Stimulated activated naive CD8-positive, alpha-beta T cell treated with anti-CD3 and anti-CD28 coated beads, Interleukin-15, amount 100 ng/mL, for 72 hours (primary cell): ENCODE measurements around the gene OPA3.
A peak's percentile ranks its signal among the peaks of the same experiment; 100 is the strongest.

Experiments used
- ATAC-seq: fragments of 150-1000 bp; cut with Tn5 transposase; 2 replicates; pipeline ENCODE4 v1.10.0; 2021; ENCODE audit warnings: mild to moderate bottlenecking, moderate library complexity
- DNase-seq, 2 donors: peaks; one replicate each; pipeline ENCODE4 v3.0.0; 2021 to 2022
- H3K27ac Mint-ChIP-seq, 2 donors: one replicate each; pipeline ENCODE4 v1.8.0; 2022; ENCODE audit warnings: mild to moderate bottlenecking in 2 of 2, mixed read lengths in 2 of 2, moderate library complexity in 2 of 2
- H3K27me3 Mint-ChIP-seq: one replicate; pipeline ENCODE4 v1.8.0; 2022; ENCODE audit warnings: mixed read lengths
- H3K4me1 Mint-ChIP-seq: one replicate; pipeline ENCODE4 v1.8.0; 2022; ENCODE audit warnings: mild to moderate bottlenecking, mixed read lengths
- H3K4me3 Mint-ChIP-seq, 2 donors: one replicate each; pipeline ENCODE4 v1.8.0; 2022; ENCODE audit warnings: mild to moderate bottlenecking in 2 of 2, mixed read lengths in 2 of 2, moderate library complexity in 1 of 2
- H3K9me3 Mint-ChIP-seq, 2 donors: one replicate each; pipeline ENCODE4 v1.8.0; 2022; ENCODE audit warnings: mixed read lengths in 2 of 2

Gene OPA3

GRCh38 chr19:45560038-45560437 lies 24.6 kb downstream of the OPA3 start:
- H3K9me3 Mint-ChIP-seq: no peaks in the 10 kb centered on the region
- ATAC-seq (no peak), DNase-seq (no peak)
- H3K27ac Mint-ChIP-seq: peak overlapping the region in 1 of 2 donors; percentile 14
- no peaks in the 10 kb centered on the region for H3K27me3 Mint-ChIP-seq
- H3K4me3 Mint-ChIP-seq: no peak overlapping the region
- peaks cover 65% of the 10 kb centered on the region for H3K4me1 Mint-ChIP-seq

DNA sequence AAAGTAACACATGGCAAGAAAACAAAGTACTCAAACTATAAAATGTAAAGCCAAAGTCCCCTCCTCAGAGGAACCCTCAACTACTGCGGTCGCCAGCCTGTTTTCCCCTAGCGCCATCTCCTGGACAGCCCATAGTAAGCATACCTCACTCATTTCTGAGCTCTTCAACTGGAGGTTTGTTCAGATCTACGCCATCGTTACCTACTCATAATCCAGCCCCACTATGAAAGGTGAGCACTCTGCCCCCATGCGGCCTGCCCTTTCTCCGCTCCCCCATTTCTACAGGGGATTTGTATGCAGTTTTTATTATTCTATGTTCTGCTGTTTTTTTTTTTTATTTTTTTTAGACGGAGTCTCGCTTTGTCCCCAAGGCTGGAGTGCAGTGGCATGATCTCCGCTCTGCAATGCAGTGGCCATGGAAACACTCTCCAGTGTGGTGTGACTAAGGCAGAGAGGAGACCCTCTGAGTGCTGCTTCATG lies 26.2 kb downstream of the OPA3 start:
- Mint-ChIP-seq H3K4me1 (peaks cover 51% of the 10 kb centered on the region), H3K27me3 (no peaks in the 10 kb centered on the region), H3K9me3 (no peaks in the 10 kb centered on the region), H3K4me3 (no peak overlapping the region), H3K27ac (no peak overlapping the region)
- ATAC-seq: peak; percentile 99
- DNase-seq: peak; percentile 69 to 79

- no peak overlapping the region for H3K27ac Mint-ChIP-seq
- H3K4me3 Mint-ChIP-seq: no peak overlapping the region
- H3K27me3 Mint-ChIP-seq: no peaks in the 10 kb centered on the region
- ATAC-seq (no peak), DNase-seq (no peak)
- H3K4me1 Mint-ChIP-seq: peaks cover 41% of the 10 kb centered on the region
- no peaks in the 10 kb centered on the region for H3K9me3 Mint-ChIP-seq
These were observed 27.8 kb downstream of the OPA3 start for GRCh38 chr19:45556835-45557234.

GRCh38 chr19:45554481-45554880 lies 30.1 kb downstream of the OPA3 start:
- H3K27ac Mint-ChIP-seq: peak overlapping the region in 1 of 2 donors; percentile 19
- DNase-seq (no peak), ATAC-seq (no peak)
- no peak overlapping the region for H3K4me3 Mint-ChIP-seq
- H3K27me3 Mint-ChIP-seq: no peaks in the 10 kb centered on the region
- no peaks in the 10 kb centered on the region for H3K9me3 Mint-ChIP-seq
- H3K4me1 Mint-ChIP-seq: peaks cover 22% of the 10 kb centered on the region

- no peak for ATAC-seq
- no peak overlapping the region for H3K27ac Mint-ChIP-seq
- DNase-seq: no peak
- H3K9me3 Mint-ChIP-seq: no peaks in the 10 kb centered on the region
- no peaks in the 10 kb centered on the region for H3K27me3 Mint-ChIP-seq
- no peak overlapping the region for H3K4me3 Mint-ChIP-seq
- peaks cover 12% of the 10 kb centered on the region for H3K4me1 Mint-ChIP-seq
These were observed 31.1 kb downstream of the OPA3 start for GRCh38 chr19:45553464-45553863.

GRCh38 chr19:45547965-45548609 lies 36.5 kb downstream of the OPA3 start:
- H3K27ac Mint-ChIP-seq: no peak overlapping the region
- no peak overlapping the region for H3K4me3 Mint-ChIP-seq
- H3K9me3 Mint-ChIP-seq: no peaks in the 10 kb centered on the region
- ATAC-seq (no peak), DNase-seq (no peak)
- no peaks in the 10 kb centered on the region for H3K4me1 Mint-ChIP-seq
- no peaks in the 10 kb centered on the region for H3K27me3 Mint-ChIP-seq

DNA sequence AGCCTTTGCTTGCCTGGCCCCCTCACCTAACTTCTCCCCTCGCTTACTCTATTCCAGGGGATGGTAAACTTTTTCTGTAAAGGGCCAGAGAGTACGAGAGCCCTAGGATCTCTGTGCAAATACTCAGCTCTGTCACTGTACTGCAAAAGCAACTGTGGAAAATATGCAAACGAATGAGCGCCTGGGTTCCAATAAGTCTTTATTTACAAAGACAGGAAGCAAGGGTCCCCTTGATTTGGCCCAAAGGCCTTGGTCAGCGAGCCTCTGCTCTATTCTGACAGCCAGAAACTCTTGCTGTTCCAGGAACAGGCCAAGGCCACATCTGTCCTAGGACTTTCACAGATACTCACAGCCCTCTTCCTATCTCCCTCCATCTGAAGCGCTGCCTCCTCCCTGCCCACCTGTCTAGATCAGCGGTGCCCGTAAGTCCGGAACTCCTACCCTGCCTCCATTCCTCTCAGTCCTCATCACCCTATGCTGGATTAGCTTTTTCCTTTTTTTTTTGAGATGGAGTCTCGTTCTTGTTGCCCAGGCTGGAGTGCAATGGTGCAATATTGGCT lies 37.3 kb downstream of the OPA3 start:
- Mint-ChIP-seq H3K27ac (no peak overlapping the region), H3K9me3 (no peaks in the 10 kb centered on the region), H3K4me1 (no peaks in the 10 kb centered on the region), H3K4me3 (no peak overlapping the region), H3K27me3 (no peaks in the 10 kb centered on the region)
- ATAC-seq: no peak
- no peak for DNase-seq

GRCh38 chr19:45542234-45542668 lies 42.4 kb downstream of the OPA3 start:
- no peak for ATAC-seq
- no peak for DNase-seq
- H3K27me3 Mint-ChIP-seq: no peaks in the 10 kb centered on the region
- no peaks in the 10 kb centered on the region for H3K4me1 Mint-ChIP-seq
- H3K27ac Mint-ChIP-seq: no peak overlapping the region
- H3K9me3 Mint-ChIP-seq: peaks cover 0 to 7% of the 10 kb centered on the region in 2 donors
- no peak overlapping the region for H3K4me3 Mint-ChIP-seq

- DNase-seq (no peak), ATAC-seq (no peak)
- H3K4me3 Mint-ChIP-seq: no peak overlapping the region
- H3K27me3 Mint-ChIP-seq: no peaks in the 10 kb centered on the region
- H3K4me1 Mint-ChIP-seq: no peaks in the 10 kb centered on the region
- H3K27ac Mint-ChIP-seq: no peak overlapping the region
- H3K9me3 Mint-ChIP-seq: peaks cover 0 to 7% of the 10 kb centered on the region in 2 donors
These were observed 45.1 kb downstream of the OPA3 start for GRCh38 chr19:45539459-45539858.

GRCh38 chr19:45531349-45531748 lies 53.3 kb downstream of the OPA3 start:
- H3K27ac Mint-ChIP-seq: no peak overlapping the region
- H3K9me3 Mint-ChIP-seq: peaks cover 0 to 5% of the 10 kb centered on the region in 2 donors
- H3K4me3 Mint-ChIP-seq: no peak overlapping the region
- ATAC-seq: no peak
- no peak for DNase-seq
- peaks cover 22% of the 10 kb centered on the region for H3K4me1 Mint-ChIP-seq
- no peaks in the 10 kb centered on the region for H3K27me3 Mint-ChIP-seq

GRCh38 chr19:45529420-45529785 lies 55.2 kb downstream of the OPA3 start:
- ATAC-seq (no peak), DNase-seq (no peak)
- Mint-ChIP-seq H3K27me3 (no peaks in the 10 kb centered on the region), H3K9me3 (peaks cover 0 to 5% of the 10 kb centered on the region in 2 donors), H3K4me1 (peaks cover 29% of the 10 kb centered on the region), H3K27ac (no peak overlapping the region), H3K4me3 (peak overlapping the region in 1 of 2 donors; percentile 61)

DNA sequence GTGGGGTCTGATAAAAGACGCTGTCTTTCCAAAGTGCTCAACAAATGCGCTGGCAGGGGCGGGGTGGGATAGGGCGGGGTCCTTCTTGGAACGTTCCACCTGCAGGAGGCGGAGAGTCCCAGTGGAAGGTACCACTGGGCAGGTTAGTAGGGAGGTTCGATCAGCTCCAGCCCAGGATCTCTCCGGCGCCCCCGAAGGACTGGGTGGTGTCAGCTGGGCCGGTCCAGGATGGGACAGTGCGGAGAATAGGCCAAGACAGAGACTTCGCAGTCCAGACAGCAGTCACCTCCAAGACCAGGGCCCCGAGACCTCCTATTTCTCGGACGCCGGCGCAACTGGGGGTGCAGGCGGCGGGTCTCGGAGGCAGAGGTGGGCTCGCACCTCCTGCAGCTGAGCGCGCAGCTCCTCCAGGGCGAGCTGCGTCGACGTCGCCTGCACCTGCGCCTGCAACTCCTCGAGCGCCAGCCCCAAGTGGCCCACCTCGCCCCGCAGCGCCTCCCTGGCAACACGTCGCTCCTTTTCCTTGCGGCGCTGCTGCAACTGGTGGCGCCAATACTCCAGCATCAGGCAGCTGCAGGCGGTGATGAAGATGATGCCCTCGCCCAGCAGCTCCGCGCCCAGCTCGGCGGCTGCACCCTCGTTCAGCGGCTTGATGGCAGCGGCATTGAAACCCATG lies 55.7 kb downstream of the OPA3 start:
- peak overlapping the region in 1 of 2 donors; percentile 61 for H3K4me3 Mint-ChIP-seq
- no peak for DNase-seq
- no peaks in the 10 kb centered on the region for H3K27me3 Mint-ChIP-seq
- peaks cover 0 to 5% of the 10 kb centered on the region in 2 donors for H3K9me3 Mint-ChIP-seq
- peak; percentile 44 for ATAC-seq
- no peak overlapping the region for H3K27ac Mint-ChIP-seq
- peaks cover 34% of the 10 kb centered on the region for H3K4me1 Mint-ChIP-seq

GRCh38 chr19:45528149-45528743 lies 56.4 kb downstream of the OPA3 start:
- H3K4me3 Mint-ChIP-seq: peak overlapping the region in 1 of 2 donors; percentile 58
- H3K9me3 Mint-ChIP-seq: peaks cover 0 to 5% of the 10 kb centered on the region in 2 donors
- no peak for ATAC-seq
- no peak overlapping the region for H3K27ac Mint-ChIP-seq
- H3K4me1 Mint-ChIP-seq: peaks cover 41% of the 10 kb centered on the region
- DNase-seq: no peak
- no peaks in the 10 kb centered on the region for H3K27me3 Mint-ChIP-seq

- Mint-ChIP-seq H3K9me3 (peaks cover 0 to 5% of the 10 kb centered on the region in 2 donors), H3K4me1 (peaks cover 43% of the 10 kb centered on the region), H3K27ac (no peak overlapping the region), H3K27me3 (no peaks in the 10 kb centered on the region), H3K4me3 (no peak overlapping the region)
- no peak for ATAC-seq
- DNase-seq: no peak
These were observed 56.9 kb downstream of the OPA3 start for GRCh38 chr19:45527731-45528130.

GRCh38 chr19:45526971-45527370 lies 57.6 kb downstream of the OPA3 start:
- Mint-ChIP-seq H3K4me1 (peaks cover 45% of the 10 kb centered on the region), H3K9me3 (peaks cover 0 to 5% of the 10 kb centered on the region in 2 donors), H3K27me3 (no peaks in the 10 kb centered on the region), H3K4me3 (no peak overlapping the region), H3K27ac (peak overlapping the region in 1 of 2 donors; percentile 25)
- ATAC-seq (no peak), DNase-seq (no peak)

DNA sequence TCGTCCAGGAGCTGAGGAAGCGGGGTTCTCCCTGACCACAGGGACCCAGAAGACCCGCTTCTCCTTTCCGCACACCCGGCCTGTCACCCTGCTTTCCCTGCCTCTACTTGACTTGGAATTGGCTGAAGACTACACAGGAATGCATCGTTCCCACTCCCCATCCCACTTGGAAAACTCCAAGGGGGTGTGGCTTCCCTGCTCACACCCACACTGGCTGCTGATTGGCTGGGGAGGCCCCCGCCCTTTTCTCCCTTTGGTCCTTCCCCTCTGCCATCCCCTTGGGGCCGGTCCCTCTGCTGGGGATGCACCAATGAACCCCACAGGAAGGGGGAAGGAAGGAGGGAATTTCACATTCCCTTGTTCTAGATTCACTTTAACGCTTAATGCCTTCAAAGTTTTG lies 58.5 kb downstream of the OPA3 start:
- Mint-ChIP-seq H3K27ac (no peak overlapping the region), H3K4me3 (no peak overlapping the region), H3K27me3 (no peaks in the 10 kb centered on the region), H3K9me3 (no peaks in the 10 kb centered on the region), H3K4me1 (peaks cover 47% of the 10 kb centered on the region)
- no peak for ATAC-seq
- DNase-seq: no peak
